ENCODE results near the gene AKR7A2. TPM values are rescaled to one million over a fixed set of nuclear protein-coding genes. Genes with fewer than 3 reads are reported as not detected.

AKR7A2 gene
- total and polyA plus RNA-seq, 2 experiments from 2014 or later, result 20.8 to 53.6 TPM

- 0 out of 2 replicates have a peak, but pooled peaks cover 14% of the 10 kb centered on the region for H3F3A ChIP-seq (replicated peaks; ENCODE audit: low read depth)
- DNase-seq (ENCODE audit: low spot score) (no peak), ATAC-seq (no peak)
- Mint-ChIP-seq H3K9me3 (no peaks in the 10 kb centered on the region), H3K4me1 (peaks cover 28% of the 10 kb centered on the region), H3K27me3 (ENCODE audit: insufficient read depth, low read depth, poor library complexity) (peaks cover 17% of the 10 kb centered on the region), H3K27ac (no peak overlapping the region), H3K4me3 (no peak overlapping the region), H3K36me3 (ENCODE audit: low read depth) (peaks cover 38% of the 10 kb centered on the region)
- peaks cover 16% of the 10 kb centered on the region for H3K4me1 ChIP-seq (ENCODE audit: insufficient read depth)
- H3K36me3 ChIP-seq (ENCODE audit: insufficient read depth), result 0 out of 2 replicates have a peak, but pooled peaks cover 5% of the 10 kb centered on the region
- H3K9me2 ChIP-seq (ENCODE audit: insufficient read depth), result no peaks in the 10 kb centered on the region
- H3K27ac ChIP-seq (ENCODE audit: low read depth), result no peak overlapping the region
- no peak overlapping the region for H2AFZ ChIP-seq
- peaks cover 22% of the 10 kb centered on the region for H4K20me1 ChIP-seq (replicated peaks; ENCODE audit: insufficient read depth)
- peaks cover 5% of the 10 kb centered on the region; the same call in 1 of the 2 replicates for H3K79me2 ChIP-seq (replicated peaks; ENCODE audit: insufficient read depth)
- TF ChIP-seq ZNF331 (CRISPR knock-in tag; IDR thresholded peaks at IDR 0.05; ENCODE audit: low read depth), result no peak
- TF ChIP-seq, protein P1, sequence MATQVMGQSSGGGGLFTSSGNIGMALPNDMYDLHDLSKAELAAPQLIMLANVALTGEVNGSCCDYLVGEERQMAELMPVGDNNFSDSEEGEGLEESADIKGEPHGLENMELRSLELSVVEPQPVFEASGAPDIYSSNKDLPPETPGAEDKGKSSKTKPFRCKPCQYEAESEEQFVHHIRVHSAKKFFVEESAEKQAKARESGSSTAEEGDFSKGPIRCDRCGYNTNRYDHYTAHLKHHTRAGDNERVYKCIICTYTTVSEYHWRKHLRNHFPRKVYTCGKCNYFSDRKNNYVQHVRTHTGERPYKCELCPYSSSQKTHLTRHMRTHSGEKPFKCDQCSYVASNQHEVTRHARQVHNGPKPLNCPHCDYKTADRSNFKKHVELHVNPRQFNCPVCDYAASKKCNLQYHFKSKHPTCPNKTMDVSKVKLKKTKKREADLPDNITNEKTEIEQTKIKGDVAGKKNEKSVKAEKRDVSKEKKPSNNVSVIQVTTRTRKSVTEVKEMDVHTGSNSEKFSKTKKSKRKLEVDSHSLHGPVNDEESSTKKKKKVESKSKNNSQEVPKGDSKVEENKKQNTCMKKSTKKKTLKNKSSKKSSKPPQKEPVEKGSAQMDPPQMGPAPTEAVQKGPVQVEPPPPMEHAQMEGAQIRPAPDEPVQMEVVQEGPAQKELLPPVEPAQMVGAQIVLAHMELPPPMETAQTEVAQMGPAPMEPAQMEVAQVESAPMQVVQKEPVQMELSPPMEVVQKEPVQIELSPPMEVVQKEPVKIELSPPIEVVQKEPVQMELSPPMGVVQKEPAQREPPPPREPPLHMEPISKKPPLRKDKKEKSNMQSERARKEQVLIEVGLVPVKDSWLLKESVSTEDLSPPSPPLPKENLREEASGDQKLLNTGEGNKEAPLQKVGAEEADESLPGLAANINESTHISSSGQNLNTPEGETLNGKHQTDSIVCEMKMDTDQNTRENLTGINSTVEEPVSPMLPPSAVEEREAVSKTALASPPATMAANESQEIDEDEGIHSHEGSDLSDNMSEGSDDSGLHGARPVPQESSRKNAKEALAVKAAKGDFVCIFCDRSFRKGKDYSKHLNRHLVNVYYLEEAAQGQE (IDR thresholded peaks at IDR 0.05; ENCODE audit: unreplicated experiment), result no peak
- TF ChIP-seq, protein P2, sequence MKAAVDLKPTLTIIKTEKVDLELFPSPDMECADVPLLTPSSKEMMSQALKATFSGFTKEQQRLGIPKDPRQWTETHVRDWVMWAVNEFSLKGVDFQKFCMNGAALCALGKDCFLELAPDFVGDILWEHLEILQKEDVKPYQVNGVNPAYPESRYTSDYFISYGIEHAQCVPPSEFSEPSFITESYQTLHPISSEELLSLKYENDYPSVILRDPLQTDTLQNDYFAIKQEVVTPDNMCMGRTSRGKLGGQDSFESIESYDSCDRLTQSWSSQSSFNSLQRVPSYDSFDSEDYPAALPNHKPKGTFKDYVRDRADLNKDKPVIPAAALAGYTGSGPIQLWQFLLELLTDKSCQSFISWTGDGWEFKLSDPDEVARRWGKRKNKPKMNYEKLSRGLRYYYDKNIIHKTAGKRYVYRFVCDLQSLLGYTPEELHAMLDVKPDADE (IDR thresholded peaks at IDR 0.05), result no peak
- no peak overlapping the region for H3K4me2 ChIP-seq
- H3K27me3 ChIP-seq (ENCODE audit: insufficient read depth), result no peaks in the 10 kb centered on the region
- H3K4me3 ChIP-seq, result no peak overlapping the region
Measured at GRCh38 chr1:19349999-19350398, 38.1 kb upstream of the AKR7A2 start.

GRCh38 chr1:19348441-19349198, 36.7 kb upstream of the AKR7A2 start:
- no peaks in the 10 kb centered on the region for H3K9me3 Mint-ChIP-seq
- H3K36me3 Mint-ChIP-seq (ENCODE audit: low read depth), result peaks cover 42% of the 10 kb centered on the region
- H3K27ac Mint-ChIP-seq, result 0 out of 2 replicates have a peak overlapping the region, but pooled peaks have one; percentile 31
- no peak overlapping the region for H3K4me2 ChIP-seq
- no peak overlapping the region for H3K27ac ChIP-seq (ENCODE audit: low read depth)
- no peaks in the 10 kb centered on the region for H3K9me2 ChIP-seq (ENCODE audit: insufficient read depth)
- ATAC-seq (no peak), DNase-seq (ENCODE audit: low spot score) (no peak)
- H3K36me3 ChIP-seq (ENCODE audit: insufficient read depth), result peaks cover 5% of the 10 kb centered on the region; the same call in 1 of the 2 replicates
- H3K27me3 Mint-ChIP-seq (ENCODE audit: insufficient read depth, low read depth, poor library complexity), result peaks cover 12% of the 10 kb centered on the region
- H3K79me2 ChIP-seq (replicated peaks; ENCODE audit: insufficient read depth), result peaks cover 4% of the 10 kb centered on the region; the same call in 1 of the 2 replicates
- H3K4me3 ChIP-seq, result no peak overlapping the region
- 0 out of 2 replicates have a peak, but pooled peaks cover 3% of the 10 kb centered on the region for H3F3A ChIP-seq (replicated peaks; ENCODE audit: low read depth)
- no peaks in the 10 kb centered on the region for H3K27me3 ChIP-seq (ENCODE audit: insufficient read depth)
- peaks cover 4% of the 10 kb centered on the region; the same call in 1 of the 2 replicates for H3K4me1 ChIP-seq (ENCODE audit: insufficient read depth)
- H4K20me1 ChIP-seq (replicated peaks; ENCODE audit: insufficient read depth), result peaks cover 14% of the 10 kb centered on the region
- H2AFZ ChIP-seq, result no peak overlapping the region
- H3K4me3 Mint-ChIP-seq, result no peak overlapping the region
- H3K4me1 Mint-ChIP-seq, result peaks cover 14% of the 10 kb centered on the region
- TF ChIP-seq NANOG (IDR thresholded peaks at IDR 0.05; ENCODE audit: borderline replicate concordance) (no peak), EZH2phosphoT487 (IDR thresholded peaks at IDR 0.05; ENCODE audit: unreplicated experiment) (no peak), STAT1 (IDR thresholded peaks at IDR 0.05; ENCODE audit: unreplicated experiment) (no peak), ZNF114 (CRISPR knock-in tag; IDR thresholded peaks at IDR 0.05) (no peak), ZNF331 (CRISPR knock-in tag; IDR thresholded peaks at IDR 0.05; ENCODE audit: low read depth) (no peak), JUNB (IDR thresholded peaks at IDR 0.05; ENCODE audit: unreplicated experiment) (no peak), EZH2 (IDR thresholded peaks at IDR 0.05; ENCODE audit: low read depth, unreplicated experiment) (no peak), POLR2AphosphoS5 (IDR thresholded peaks at IDR 0.05; ENCODE audit: low read depth) (no peak)
